ENCODE data around the gene TEAD4.

GRCh38 chr12:3038926-3039510 is 79.8 kb downstream of the TEAD4 start:
- TF ChIP-seq EZH2 (IDR thresholded peaks at IDR 0.05; ENCODE audit: low read depth): no peak
- TF ChIP-seq, protein P1, sequence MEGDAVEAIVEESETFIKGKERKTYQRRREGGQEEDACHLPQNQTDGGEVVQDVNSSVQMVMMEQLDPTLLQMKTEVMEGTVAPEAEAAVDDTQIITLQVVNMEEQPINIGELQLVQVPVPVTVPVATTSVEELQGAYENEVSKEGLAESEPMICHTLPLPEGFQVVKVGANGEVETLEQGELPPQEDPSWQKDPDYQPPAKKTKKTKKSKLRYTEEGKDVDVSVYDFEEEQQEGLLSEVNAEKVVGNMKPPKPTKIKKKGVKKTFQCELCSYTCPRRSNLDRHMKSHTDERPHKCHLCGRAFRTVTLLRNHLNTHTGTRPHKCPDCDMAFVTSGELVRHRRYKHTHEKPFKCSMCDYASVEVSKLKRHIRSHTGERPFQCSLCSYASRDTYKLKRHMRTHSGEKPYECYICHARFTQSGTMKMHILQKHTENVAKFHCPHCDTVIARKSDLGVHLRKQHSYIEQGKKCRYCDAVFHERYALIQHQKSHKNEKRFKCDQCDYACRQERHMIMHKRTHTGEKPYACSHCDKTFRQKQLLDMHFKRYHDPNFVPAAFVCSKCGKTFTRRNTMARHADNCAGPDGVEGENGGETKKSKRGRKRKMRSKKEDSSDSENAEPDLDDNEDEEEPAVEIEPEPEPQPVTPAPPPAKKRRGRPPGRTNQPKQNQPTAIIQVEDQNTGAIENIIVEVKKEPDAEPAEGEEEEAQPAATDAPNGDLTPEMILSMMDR (conservative IDR thresholded peaks at IDR 0.05): no peak

Measured in PC-9 (cell line).